GM21423 (cell line): ENCODE data around the gene OLFM2.
"Not testable (repeated sequence)": the region's sequence is repeated elsewhere in the genome, so short reads cannot be mapped to it uniquely, and the experiment has no call there.

Experiments used
- ATAC-seq: cut with Tn5 transposase; IDR thresholded peaks from one replicate; pipeline ENCODE4 v1.9.1; 2021; ENCODE audit warnings: mild to moderate bottlenecking, moderate library complexity; ENCODE audit not compliant: unreplicated experiment

OLFM2 gene

DNA sequence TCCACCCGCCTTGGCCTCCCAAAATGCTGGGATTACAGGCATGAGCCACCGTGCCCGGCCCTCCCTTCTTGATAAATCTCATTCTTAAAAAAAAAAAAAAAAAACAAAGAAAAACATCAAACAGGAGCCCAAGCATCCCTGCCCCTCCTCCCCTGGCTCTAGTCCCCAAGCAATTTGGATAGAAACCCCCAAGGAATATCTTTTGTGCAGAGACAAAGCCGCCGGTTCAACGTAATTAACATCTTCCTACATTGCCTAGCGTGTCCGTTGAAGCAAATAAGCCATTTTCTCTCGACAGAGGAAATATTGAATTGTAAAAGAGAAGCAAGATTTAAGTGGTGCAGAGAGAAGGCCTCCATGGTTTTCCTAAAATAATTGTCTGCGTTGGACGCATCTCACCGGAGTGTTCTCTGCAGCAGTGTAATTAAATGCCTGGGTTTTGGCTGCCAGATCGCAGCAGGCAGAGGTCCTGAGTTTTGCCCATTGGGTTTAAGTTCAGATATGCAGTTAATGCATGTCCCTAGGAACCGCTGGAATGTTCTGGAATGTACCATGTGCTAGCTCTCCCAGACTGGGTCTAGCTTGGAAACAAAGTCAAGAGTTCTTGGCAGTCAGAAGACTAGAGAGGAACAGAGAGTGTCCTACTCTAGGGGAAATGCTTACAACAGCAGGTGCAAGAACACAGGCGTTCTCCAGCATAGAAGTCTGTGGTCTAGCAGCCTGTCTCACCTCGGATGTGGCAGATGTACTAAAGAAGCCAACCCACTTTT lies 70.4 kb downstream of the OLFM2 start:
- no peak for ATAC-seq

DNA sequence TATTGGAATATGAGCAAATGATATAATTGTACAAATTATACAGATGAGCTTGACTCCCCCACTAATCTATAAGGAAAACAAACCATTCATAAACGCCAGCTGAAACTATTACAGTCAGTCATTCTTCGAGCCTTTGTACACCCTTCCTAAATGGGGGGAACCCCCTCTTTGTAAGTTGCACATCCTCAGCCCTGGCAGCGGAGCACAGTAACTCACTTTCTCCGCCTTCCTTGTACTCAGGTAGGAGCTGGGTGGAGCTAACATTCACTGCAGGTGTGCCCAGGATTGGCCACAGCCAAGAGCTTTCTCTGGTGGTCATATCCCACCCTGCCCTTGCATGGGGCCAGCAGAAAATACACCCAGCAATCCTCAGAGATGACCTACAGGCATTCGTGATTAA lies 72.6 kb downstream of the OLFM2 start:
- ATAC-seq = no peak

DNA sequence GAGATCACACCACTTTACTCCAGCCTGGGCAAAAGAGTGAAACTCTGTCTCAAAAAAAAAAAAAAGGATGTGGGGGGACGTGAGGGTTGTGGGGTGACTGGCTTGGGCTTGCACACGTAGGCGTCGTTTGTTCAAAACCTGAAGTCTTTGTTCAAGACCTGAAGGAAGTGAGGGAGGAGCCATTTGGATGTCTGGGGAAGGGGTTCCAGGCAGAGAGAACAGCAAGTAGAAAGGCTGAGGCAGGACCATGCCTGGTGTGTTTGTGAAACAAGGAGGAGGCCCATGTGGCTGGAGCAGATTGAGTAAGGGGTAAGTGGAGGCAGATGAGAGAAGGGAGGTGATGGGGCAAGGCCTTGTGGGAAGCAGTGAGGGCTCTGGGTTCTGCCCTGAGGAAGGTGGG lies 73.4 kb downstream of the OLFM2 start:
- no peak for ATAC-seq

DNA sequence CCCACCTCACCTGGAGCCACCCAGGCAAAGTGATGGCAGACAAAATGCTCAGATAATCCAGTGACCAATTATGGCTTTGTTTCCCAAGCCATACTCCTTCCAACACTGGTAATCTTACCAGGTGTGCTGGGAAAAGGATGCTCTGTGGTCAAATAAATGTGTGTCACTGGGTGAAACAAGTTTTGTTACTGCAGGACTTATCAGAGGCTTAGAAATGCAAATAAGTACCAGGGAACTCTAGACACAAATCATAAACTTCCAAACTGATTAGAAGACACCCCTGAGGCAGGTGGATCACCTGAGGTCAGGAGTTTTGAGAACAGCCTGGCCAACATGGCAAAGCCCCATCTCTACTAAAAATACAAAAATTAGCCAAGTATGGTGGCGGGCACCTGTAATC lies 74.8 kb downstream of the OLFM2 start:
- no peak for ATAC-seq

DNA sequence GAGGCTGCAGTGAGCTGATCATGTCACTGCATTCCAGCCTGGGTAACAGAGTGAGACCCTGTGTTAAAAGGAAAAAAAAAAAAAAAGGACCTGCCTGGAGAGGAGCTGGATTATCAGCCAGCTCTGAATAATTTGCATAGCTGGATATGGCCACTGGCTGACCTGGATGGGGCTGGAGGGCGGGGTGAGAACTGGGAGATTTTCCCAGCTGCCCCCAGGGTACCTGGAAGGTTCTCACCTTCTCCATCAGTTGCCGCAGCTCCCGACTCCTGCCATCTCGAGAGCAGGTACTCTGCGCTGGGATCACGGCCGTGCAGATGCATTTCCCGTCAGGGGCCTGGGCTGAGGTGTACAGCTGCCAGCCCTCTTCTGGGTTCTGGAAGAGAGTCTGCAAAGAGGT lies 75.9 kb downstream of the OLFM2 start:
- ATAC-seq = no peak

DNA sequence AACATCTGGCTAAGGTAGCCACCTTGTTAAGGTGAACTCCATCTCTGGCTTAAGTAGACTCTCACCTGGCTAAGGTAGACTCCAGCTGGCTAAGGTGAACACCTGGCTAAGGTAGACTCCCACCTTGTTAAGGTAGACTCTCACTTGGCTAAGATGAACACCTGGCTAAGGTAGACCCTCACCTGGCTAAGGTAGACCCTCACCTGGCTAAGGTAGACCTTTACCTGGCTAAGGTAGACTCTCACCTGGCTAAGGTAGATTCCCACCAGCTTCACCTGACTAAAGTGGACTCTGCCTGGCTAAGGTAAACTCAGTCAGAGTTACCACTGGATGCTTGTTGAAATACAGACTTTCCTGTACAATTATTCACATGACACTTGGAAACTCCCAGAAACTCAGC lies 77.5 kb downstream of the OLFM2 start:
- ATAC-seq = no peak

DNA sequence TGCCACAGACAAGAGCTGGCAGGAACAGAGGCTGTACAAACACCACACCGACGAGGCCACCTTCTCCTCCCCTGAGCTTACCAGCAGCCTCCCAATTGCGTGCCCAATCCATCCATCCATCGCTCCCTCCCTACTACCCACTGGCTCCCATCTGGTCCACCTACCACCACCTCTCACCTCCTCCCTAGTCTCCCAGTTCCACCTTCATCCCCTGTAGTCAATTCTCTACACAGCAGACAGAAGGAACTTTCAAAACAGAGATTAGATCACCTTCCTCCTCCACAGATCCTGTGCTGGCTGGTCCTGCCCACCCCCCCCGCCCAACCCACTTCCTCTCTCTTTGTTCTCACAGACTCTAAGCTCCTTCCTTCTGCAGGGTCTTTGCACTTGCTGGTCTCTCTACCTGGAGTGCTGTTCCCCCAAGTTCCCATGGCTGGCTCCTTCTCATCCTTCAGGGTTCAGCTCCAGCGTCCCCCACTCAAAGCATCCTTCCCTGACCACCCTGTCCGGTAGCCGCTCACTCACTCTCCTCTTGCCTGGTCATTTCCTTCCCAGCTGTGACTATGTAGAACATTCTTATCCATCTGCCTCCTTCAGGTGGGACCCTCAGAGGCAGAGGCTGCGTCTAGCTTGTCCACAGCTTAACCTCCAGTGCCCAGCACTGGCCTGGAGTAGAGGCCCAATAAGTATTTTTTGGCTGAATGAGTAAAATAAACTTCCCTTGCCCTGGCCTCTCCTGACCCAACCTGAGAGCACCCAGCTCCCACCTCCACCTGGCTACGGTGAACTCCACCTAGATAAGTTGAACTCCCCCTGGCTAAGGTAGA lies 78.2 kb downstream of the OLFM2 start:
- ATAC-seq = no peak

DNA sequence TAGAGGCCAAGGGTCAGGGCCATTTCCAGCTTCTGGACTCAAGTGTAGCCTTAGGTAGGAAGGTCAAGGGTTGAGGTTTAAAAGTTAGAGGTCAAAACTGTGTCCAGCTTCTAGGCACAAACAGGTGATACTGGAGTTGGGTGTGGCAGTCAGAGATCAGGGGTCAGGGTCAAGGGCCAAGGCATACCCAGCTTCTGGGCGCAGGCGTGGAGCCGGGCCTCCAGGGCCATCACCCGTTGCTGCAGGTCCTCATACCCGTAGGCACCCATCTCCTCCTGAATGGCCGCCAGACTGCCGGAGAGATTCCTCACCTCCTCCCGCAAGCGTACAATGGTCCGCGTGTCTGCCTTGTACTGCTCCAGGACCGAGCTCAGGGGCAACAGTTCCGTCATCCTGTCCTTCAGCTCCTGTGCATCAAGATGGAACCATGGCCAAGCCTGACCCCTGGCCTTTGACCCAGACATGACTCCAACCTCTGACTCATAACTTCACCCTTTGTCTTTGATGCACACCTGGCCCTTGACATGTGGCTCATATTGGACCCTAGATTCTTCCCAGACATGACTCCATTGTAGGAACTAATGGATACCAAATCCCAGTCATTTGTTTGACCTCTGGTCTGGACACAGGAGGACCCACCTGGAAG lies 79.1 kb downstream of the OLFM2 start:
- no peak for ATAC-seq

DNA sequence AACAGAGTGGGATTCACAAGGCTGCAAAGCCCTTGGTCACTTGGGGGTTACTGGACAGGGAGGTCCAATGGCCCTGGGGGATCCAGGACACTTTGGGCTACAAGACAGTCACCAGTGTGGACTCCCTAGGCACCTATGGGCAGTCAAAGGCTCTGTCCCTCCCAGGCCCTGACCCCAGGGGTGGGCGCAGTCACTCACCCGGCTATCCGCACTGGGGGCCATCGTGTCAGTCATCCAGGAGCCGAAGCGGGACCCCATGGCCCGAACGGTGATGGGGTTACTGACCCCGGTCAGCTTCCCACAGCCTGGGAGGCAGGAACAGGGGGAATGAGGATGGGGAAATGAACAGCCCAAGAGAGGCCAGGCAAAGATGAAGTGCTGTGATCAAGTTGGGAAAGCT lies 79.7 kb downstream of the OLFM2 start:
- ATAC-seq = no peak

DNA sequence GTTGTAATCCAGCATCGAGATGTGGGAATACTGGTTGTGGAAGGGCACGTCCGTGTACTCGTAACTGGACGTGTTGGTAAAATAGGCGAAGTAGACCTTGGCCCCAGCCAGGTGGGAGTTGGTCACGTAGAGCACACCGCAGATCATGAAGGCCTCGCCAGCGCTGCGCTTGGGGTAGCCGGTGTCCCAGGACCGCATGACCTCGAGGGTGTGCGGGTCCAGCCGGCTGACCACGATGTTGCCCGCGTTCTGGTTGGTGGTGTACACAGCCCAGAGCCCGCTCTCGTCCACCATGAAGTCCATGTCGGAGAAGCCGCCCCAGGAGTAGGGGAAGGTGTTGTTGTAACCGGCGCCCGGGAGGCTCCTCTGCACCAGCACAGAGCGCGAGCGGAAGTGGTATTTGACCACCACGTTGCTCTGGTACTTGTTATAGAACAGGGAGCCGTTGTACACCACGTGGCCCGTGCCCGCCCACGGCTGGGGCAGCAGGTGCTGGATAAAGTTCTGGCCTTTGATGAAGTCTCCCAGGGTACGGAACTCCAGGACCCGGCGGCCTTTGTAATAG lies 82.0 kb downstream of the OLFM2 start:
- ATAC-seq = no peak

DNA sequence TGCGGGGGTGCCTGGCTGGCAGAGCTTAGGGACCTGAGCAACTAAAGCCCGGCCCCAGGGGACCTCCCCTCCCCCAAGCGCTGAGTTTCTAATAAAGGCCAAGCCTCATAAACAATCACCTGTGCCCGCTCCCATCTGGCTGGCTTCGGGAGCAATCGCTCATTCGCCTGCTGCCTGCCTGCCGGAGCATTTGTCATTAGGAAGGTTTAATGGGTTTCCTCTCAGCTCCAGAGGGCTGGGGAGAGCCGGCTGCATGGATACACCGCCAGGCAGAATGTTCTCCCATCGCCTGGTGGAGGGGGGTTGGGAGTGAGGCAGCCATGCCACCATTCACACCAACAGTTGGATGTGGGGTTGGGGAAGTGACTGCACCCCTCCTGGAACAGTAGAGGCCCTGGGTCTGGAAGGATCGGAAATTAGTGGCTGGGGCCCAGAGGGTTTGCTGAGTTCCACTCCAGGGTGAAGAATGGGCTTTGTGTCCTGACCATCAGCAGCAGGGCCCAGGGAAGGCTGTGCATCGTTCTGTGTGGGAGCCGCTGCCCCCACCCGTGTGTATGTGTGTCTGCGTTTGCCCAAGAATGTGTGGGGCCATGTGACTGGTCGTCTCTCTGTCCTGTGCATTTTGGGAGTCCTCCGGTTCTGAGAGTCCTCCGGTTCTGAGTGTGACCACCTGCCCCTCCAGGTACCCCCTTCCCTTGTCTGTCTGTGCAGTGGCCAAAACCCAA lies 85.9 kb downstream of the OLFM2 start:
- no peak for ATAC-seq

DNA sequence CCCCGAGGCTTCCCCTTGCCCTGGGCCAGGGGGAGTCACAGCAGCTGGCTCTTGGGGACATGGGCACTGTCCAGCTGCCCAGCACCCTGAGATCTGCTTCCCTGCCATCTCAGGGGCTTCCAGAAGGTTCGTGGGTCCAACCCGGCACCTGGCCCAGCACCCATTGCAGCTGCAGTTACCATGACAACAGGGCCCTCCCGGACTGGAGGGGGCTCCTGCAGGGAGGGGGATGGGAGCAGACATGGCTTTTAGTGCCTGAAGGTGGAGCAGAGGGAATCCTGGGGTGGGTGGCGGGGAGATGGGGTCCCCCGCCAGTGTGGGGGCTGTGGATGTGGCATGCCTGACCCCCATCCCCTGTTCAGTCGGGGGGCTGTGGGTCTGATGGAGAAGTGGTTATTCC lies 86.5 kb downstream of the OLFM2 start:
- no peak for ATAC-seq

DNA sequence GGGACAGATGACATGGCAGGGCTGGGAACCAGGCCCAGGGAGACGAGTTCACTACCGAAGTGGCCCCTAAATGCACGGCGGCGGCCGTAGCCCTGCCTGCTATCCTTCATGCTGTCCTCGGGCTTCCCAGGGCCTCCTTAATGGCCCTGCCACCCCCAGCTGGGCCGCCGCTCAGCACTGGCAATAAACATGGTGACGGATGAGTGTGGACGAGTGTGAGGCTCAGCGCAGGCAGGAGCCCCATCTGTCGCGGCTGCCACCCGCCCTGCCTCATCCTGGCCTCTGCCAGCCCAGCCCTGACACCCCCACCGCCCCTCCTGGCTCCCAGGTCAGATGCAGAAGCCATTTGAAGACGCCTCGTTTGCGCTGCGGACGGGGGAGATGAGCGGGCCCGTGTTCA lies 87.6 kb downstream of the OLFM2 start:
- no peak for ATAC-seq

DNA sequence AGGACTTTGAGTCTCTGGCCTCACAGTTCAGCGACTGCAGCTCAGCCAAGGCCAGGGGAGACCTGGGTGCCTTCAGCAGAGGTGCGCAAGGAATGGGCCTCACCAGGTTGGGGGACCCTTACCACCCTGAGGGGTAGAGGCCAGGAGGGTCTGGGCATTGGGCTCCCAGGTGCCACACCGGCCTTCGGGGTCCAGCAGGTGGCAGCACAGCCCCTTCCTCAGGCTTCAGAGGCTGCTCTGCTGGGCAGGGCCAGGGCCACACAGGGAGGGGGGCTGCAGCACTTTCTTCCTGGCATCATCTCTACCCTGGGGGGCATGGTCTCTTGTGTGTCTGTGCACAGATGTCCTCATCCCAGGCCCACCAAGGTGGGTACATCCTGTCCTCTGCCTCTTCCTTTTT lies 88.3 kb downstream of the OLFM2 start:
- ATAC-seq = no peak

DNA sequence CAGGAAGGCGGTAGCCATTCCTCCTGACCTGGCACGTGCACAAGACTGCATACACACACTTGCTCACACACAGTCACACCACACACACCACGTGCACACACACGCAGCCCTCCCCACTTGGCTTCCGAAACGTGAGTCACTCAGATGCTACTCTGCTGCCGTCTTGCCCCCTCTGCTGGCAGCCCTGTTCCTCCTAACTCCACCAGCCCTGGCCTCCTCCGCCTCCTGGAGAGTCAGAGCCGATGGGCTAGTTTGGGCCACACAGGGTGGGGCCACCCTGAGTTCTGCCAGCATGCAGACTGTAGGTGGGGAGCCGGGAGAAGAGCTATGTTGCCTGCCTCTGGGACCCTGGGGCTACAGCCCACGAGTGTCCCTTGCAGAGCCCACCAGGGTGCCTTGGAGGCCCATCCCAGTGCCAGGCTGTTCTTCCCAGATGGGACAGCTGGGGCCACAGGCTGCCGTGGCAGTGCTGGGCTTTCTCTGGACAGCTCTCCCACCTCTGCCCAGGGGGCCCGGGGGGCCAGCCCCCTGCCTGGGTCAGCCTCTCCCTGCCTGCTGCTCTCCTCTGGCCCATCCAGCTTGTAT lies 89.1 kb downstream of the OLFM2 start:
- no peak for ATAC-seq

DNA sequence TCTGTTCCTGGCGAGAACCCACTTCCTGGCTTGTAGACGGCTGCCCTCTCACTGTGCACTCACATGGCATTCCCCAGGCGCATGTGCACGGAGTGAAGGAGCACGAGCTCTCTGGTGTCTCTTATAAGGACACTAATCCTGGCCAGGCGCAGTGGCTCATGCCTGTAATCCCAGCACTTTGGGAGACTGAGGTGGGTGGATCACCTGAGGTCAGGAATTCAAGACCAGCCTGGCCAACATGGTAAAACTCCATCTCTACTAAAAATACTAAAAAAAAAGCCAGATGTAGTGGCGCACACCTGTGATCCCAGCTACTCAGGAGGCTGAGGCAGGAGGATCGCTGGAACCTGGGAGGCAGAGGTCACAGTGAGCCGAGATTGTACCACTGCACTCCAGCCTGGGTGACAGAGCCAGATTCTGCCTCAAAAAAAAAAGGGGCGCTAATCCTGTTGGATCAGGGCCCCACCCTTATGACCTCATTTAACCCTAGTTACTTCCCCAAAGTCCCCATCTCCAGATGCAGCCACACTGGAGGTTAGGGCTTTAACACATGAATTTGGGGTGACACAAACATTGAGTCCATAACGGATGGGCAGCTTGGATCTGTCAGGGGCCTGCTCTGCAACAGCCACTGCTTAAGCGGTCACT lies 92.6 kb downstream of the OLFM2 start:
- ATAC-seq = not testable (repeated sequence)

DNA sequence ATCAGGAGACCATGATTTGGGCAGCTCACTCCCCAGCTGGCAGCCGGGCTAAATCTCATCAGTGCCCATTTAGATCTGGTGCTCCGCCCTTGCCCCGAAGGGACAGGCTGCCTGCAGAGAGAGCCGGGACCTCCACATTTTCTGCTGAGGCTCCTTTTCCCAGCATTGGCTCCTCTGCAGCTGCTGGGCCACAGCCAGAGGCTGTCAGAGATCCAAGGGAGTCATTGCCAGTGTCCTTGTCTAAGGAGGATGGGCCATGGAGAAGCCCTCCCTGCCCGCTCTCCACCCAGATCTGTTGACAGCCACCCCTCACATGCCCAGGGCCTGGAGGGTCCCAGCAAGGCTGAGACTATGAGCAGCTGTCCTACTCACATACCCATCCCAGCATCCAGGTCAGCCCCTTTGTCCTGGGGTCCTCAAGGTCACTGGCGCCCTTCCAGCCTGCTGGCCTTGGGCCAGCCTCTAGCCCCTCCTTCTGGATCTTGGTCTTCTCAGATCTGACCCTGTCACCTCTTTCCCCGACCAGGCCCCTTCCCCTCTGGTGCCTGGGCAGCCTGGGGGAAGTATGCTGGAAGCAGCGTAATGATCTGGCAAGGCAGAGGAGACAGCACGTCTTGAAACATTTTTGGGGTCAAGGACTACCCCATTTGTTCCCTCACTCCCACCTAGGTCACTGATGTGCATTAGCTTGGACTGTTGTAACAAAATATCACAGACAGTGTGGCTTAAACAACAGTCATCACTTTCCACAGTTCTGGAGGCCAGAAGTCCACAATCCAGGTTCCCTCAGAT lies 93.3 kb downstream of the OLFM2 start:
- ATAC-seq = no peak

DNA sequence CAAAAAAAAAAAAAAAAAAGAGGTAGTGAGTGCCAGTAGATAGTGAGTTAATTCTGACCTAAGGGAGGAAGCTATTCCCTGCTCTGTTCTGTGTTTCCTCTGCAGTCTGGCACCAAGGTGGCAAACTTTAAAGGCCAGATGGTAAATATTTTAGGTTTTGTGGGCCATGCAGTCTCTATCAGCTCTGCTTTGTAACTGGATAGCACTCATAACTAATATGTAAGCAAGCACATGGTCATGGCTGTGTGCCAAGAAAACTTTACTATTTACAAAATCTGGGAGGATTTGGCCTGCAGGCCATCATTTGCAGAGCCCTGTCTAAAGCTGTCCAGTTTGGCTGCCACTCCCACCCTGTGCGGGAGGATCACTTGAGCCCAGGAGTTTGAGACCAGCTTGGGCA lies 96.9 kb downstream of the OLFM2 start:
- no peak for ATAC-seq

DNA sequence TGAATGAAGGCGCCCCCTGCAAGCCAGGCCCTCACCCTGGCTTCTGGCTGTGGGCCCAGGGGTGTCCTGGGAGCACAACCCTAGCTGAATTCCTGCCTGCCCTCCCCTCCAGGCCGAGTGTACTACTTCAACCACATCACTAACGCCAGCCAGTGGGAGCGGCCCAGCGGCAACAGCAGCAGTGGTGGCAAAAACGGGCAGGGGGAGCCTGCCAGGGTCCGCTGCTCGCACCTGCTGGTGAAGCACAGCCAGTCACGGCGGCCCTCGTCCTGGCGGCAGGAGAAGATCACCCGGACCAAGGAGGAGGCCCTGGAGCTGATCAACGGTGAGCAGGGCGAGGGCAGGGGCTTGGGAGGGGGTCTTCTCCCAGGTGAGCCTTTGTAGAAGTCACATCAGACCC lies 98.0 kb downstream of the OLFM2 start:
- no peak for ATAC-seq
